Measurements from ENCODE around the gene NCKAP5. TPM values are rescaled to one million over a fixed set of nuclear protein-coding genes. Genes with fewer than 3 reads are reported as not detected.

Gene NCKAP5
- total and polyA plus RNA-seq, 2 experiments from 2014 or later: 0.65 to 0.86 TPM

DNA sequence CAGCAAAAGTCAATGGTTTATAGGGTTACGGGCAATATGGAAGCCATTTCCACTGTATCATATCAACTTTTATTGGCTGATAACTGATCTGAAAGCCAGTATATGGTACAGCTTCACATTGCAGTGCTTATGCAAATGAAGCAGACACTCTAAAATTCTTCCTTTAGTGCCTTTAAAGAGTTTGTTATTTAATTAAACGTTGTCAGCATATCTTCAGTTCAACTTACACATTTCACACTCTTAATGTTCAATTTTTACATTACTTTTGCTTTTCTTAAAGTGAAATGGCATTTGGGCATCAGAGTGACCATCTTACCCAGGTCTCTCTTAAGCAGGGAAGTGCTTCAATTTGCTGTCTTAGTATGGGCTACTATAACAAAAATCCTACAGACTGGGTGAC lies 420.1 kb downstream of the NCKAP5 start:
- no peaks in the 10 kb centered on the region for H3K9me3 ChIP-seq (ENCODE audit: low read depth)

DNA sequence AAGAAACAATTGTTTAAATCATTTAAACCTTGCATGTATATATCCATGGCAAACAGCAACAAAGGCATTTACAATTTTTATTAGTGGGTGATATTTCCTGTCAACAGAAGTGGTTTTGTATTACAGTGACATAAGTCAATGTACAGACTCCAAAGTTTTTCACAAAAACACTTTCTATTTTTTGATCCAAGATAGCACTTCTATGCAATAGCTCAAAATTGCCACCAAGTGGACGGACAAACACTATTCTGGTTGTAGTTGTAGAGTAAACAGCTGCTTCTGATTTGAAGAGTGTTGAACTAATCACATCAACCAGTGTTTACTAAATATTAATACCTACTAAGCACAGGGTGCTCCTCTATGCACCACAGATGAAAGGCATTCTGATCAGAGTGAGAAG lies 421.4 kb downstream of the NCKAP5 start:
- Histone ChIP-seq H3K9me2 (ENCODE audit: insufficient read depth) (no peaks in the 10 kb centered on the region), H3K9ac (no peak overlapping the region), H3K9me3 (ENCODE audit: low read depth) (no peaks in the 10 kb centered on the region), H2AFZ (no peak overlapping the region), H3K79me2 (ENCODE audit: insufficient read depth) (no peaks in the 10 kb centered on the region), H3K27me3 (replicated peaks; ENCODE audit: insufficient read depth) (no peaks in the 10 kb centered on the region), H3K27ac (no peak overlapping the region), H3K4me3 (no peak overlapping the region), H3F3A (ENCODE audit: insufficient read depth) (no peaks in the 10 kb centered on the region), H3K36me3 (ENCODE audit: low read depth) (no peaks in the 10 kb centered on the region), H3K4me2 (ENCODE audit: unreplicated experiment) (no peak overlapping the region), H4K20me1 (ENCODE audit: insufficient read depth) (no peaks in the 10 kb centered on the region), H3K4me1 (ENCODE audit: insufficient read depth) (no peaks in the 10 kb centered on the region)
- DNase-seq: no peak
- in situ Hi-C loops (cut with MboI): no loop called here
- 26 to 42% methylated on average over 1 of the region's 1 CpG for WGBS, 2 experiments (ENCODE audit: low coverage in 1 of 2, low lambda C conversion rate in 2 of 2, missing lambda C conversion rate in 2 of 2)
- TF ChIP-seq EZH2 (IDR thresholded peaks at IDR 0.05; ENCODE audit: insufficient read depth, poor library complexity, severe bottlenecking) (no peak), EZH2phosphoT487 (IDR thresholded peaks at IDR 0.05; ENCODE audit: insufficient read depth, low read depth) (no peak)

More for the DNA sequence above, 420.1 kb downstream of the NCKAP5 start:
- Histone ChIP-seq H3K4me1 (ENCODE audit: insufficient read depth) (no peaks in the 10 kb centered on the region), H2AFZ (no peak overlapping the region), H3K36me3 (ENCODE audit: low read depth) (no peaks in the 10 kb centered on the region), H3K4me2 (ENCODE audit: unreplicated experiment) (no peak overlapping the region), H3K79me2 (ENCODE audit: insufficient read depth) (no peaks in the 10 kb centered on the region), H3K27ac (no peak overlapping the region), H3F3A (ENCODE audit: insufficient read depth) (no peaks in the 10 kb centered on the region), H3K9ac (no peak overlapping the region), H3K4me3 (no peak overlapping the region), H3K27me3 (replicated peaks; ENCODE audit: insufficient read depth) (no peaks in the 10 kb centered on the region), H3K9me2 (ENCODE audit: insufficient read depth) (no peaks in the 10 kb centered on the region), H4K20me1 (ENCODE audit: insufficient read depth) (no peaks in the 10 kb centered on the region)
- in situ Hi-C loops (cut with MboI): no loop called here
- no peak for DNase-seq
- 50 to 58% methylated on average over 2 of the region's 2 CpGs for WGBS, 2 experiments (ENCODE audit: low coverage in 1 of 2, low lambda C conversion rate in 2 of 2, missing lambda C conversion rate in 2 of 2)
- TF ChIP-seq EZH2 (IDR thresholded peaks at IDR 0.05; ENCODE audit: insufficient read depth, poor library complexity, severe bottlenecking): no peak
- TF ChIP-seq EZH2phosphoT487 (IDR thresholded peaks at IDR 0.05; ENCODE audit: insufficient read depth, low read depth): no peak

DNA sequence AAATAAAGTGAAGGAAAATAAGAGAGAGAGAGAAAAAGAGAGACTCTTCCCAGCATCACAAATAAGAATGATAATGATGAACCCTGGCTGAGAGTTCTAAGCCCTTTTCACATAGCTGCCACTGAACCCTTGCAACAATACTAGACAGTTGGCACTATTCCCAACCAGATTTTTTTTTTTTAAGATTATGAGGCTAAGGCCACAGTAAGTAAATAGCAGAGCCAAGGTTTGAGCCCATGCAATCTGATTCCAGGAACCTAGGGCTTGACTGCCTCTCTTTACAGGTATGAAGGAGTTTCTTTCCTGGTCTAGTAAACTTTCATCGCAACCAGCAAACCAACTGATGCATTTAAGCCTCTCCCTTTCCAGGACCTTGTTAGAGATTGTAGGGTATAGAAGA lies 424.6 kb downstream of the NCKAP5 start:
- Histone ChIP-seq H3K9me3 (ENCODE audit: low read depth) (no peaks in the 10 kb centered on the region), H3K79me2 (ENCODE audit: insufficient read depth) (no peaks in the 10 kb centered on the region), H3K9me2 (ENCODE audit: insufficient read depth) (no peaks in the 10 kb centered on the region), H3K27ac (no peak overlapping the region), H3K9ac (no peak overlapping the region), H3K36me3 (ENCODE audit: low read depth) (no peaks in the 10 kb centered on the region), H3K4me2 (ENCODE audit: unreplicated experiment) (no peak overlapping the region), H2AFZ (no peak overlapping the region), H3F3A (ENCODE audit: insufficient read depth) (no peaks in the 10 kb centered on the region), H3K4me3 (no peak overlapping the region), H4K20me1 (ENCODE audit: insufficient read depth) (no peaks in the 10 kb centered on the region), H3K27me3 (replicated peaks; ENCODE audit: insufficient read depth) (no peaks in the 10 kb centered on the region), H3K4me1 (ENCODE audit: insufficient read depth) (no peaks in the 10 kb centered on the region)
- in situ Hi-C loops (cut with MboI): no loop called here
- DNase-seq: no peak
- TF ChIP-seq EZH2phosphoT487 (IDR thresholded peaks at IDR 0.05; ENCODE audit: insufficient read depth, low read depth): no peak
- no peak for TF ChIP-seq EZH2 (IDR thresholded peaks at IDR 0.05; ENCODE audit: insufficient read depth, poor library complexity, severe bottlenecking)
- 80 to 87% methylated on average over 1 of the region's 1 CpG for WGBS, 2 experiments (ENCODE audit: low coverage in 1 of 2, low lambda C conversion rate in 2 of 2, missing lambda C conversion rate in 2 of 2)

DNA sequence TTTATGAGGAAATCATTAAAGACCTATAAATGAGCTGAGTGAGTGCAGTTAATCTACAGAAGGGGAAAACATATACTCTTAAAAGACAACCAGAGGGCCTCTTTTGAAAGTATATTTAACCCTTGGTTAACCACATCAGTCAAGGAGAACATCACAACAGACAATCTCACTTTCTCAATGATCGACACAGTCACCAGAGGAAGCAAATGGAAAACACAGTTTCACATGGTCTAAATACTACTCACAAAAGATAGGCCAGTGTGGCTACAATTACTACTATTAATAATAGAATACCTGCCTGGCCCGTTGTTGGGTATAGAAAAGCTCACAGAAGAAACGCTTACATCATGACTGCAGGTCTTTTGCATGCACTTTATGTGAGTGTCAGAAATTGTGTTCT lies 426.2 kb downstream of the NCKAP5 start:
- H4K20me1 ChIP-seq (ENCODE audit: insufficient read depth): no peaks in the 10 kb centered on the region
- H3K9me2 ChIP-seq (ENCODE audit: insufficient read depth): no peaks in the 10 kb centered on the region
- H3K27me3 ChIP-seq (replicated peaks; ENCODE audit: insufficient read depth): no peaks in the 10 kb centered on the region
- H3K27ac ChIP-seq: no peak overlapping the region
- in situ Hi-C loops (cut with MboI): no loop called here
- TF ChIP-seq EZH2phosphoT487 (IDR thresholded peaks at IDR 0.05; ENCODE audit: insufficient read depth, low read depth) (no peak), EZH2 (IDR thresholded peaks at IDR 0.05; ENCODE audit: insufficient read depth, poor library complexity, severe bottlenecking) (no peak)
- no peaks in the 10 kb centered on the region for H3F3A ChIP-seq (ENCODE audit: insufficient read depth)
- H2AFZ ChIP-seq: no peak overlapping the region
- 91 to 92% methylated on average over 3 of the region's 3 CpGs for WGBS, 2 experiments (ENCODE audit: low coverage in 1 of 2, low lambda C conversion rate in 2 of 2, missing lambda C conversion rate in 2 of 2)
- no peak for DNase-seq
- no peaks in the 10 kb centered on the region for H3K79me2 ChIP-seq (ENCODE audit: insufficient read depth)
- H3K36me3 ChIP-seq (ENCODE audit: low read depth): no peaks in the 10 kb centered on the region
- H3K9ac ChIP-seq: no peak overlapping the region
- no peaks in the 10 kb centered on the region for H3K9me3 ChIP-seq (ENCODE audit: low read depth)
- H3K4me2 ChIP-seq (ENCODE audit: unreplicated experiment): no peak overlapping the region
- no peaks in the 10 kb centered on the region for H3K4me1 ChIP-seq (ENCODE audit: insufficient read depth)
- no peak overlapping the region for H3K4me3 ChIP-seq

DNA sequence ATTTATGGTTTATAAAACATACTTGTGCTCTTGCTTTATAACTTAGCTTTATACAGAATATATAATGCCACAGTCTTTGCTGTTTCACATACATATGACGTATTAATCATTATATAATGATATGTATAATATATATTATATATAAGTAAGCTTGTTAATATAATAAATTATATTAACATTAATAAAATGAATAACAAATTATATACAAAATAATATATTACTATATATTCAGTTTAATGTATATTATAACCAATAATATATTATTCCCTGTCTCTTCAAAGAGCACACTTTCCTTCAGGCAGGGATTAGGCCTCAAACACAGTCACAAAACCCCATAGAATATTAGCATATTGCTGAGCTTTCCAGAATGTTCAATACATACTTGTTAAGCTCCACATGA lies 427.6 kb downstream of the NCKAP5 start:
- WGBS, 2 experiments (ENCODE audit: low coverage in 1 of 2, low lambda C conversion rate in 2 of 2, missing lambda C conversion rate in 2 of 2): 33% methylated on average over 1 of the region's 1 CpG
- H3K9me3 ChIP-seq (ENCODE audit: low read depth): no peaks in the 10 kb centered on the region

More for the DNA sequence above, 427.6 kb downstream of the NCKAP5 start:
- Histone ChIP-seq H2AFZ (no peak overlapping the region), H3K27ac (no peak overlapping the region), H4K20me1 (ENCODE audit: insufficient read depth) (no peaks in the 10 kb centered on the region), H3K4me3 (no peak overlapping the region), H3K27me3 (replicated peaks; ENCODE audit: insufficient read depth) (no peaks in the 10 kb centered on the region), H3K4me1 (ENCODE audit: insufficient read depth) (no peaks in the 10 kb centered on the region), H3K4me2 (ENCODE audit: unreplicated experiment) (no peak overlapping the region), H3K9me2 (ENCODE audit: insufficient read depth) (no peaks in the 10 kb centered on the region), H3K79me2 (ENCODE audit: insufficient read depth) (no peaks in the 10 kb centered on the region), H3K9ac (no peak overlapping the region), H3F3A (ENCODE audit: insufficient read depth) (no peaks in the 10 kb centered on the region), H3K36me3 (ENCODE audit: low read depth) (no peaks in the 10 kb centered on the region)
- no peak for DNase-seq
- TF ChIP-seq EZH2phosphoT487 (IDR thresholded peaks at IDR 0.05; ENCODE audit: insufficient read depth, low read depth) (no peak), EZH2 (IDR thresholded peaks at IDR 0.05; ENCODE audit: insufficient read depth, poor library complexity, severe bottlenecking) (no peak)
- in situ Hi-C loops (cut with MboI): no loop called here

All from GM23248 (cell line).